HG03135 (cell line): Measurements from ENCODE around the gene SRRM5.
"Not testable (repeated sequence)": the region's sequence is repeated elsewhere in the genome, so short reads cannot be mapped to it uniquely, and the experiment has no call there.

Source experiments
- ATAC-seq: cut with Tn5 transposase; IDR thresholded peaks from one replicate; pipeline ENCODE4 v1.9.1; 2021; ENCODE audit warnings: mild to moderate bottlenecking, moderate library complexity; ENCODE audit not compliant: unreplicated experiment

Gene SRRM5

GRCh38 chr19:43611788-43612187 is at the start of gene SRRM5:
Gene SRRM5 (plus strand): TSS chr19:43612088. CDS start chr19:43612122, 34 bp downstream.
- no peak for ATAC-seq

- ATAC-seq: no peak
Observed at GRCh38 chr19:43562226-43562697, 49.6 kb upstream of the SRRM5 start.

- peak; percentile 73 for ATAC-seq
Observed at GRCh38 chr19:43562698-43563241, 49.1 kb upstream of the SRRM5 start.

- no peak for ATAC-seq
Observed at GRCh38 chr19:43563816-43564457, 48.0 kb upstream of the SRRM5 start.

- no peak for ATAC-seq
Observed at GRCh38 chr19:43564800-43565199, 47.1 kb upstream of the SRRM5 start.

- no peak for ATAC-seq
Observed at GRCh38 chr19:43569657-43570056, 42.2 kb upstream of the SRRM5 start.

- no peak for ATAC-seq
Observed at GRCh38 chr19:43570174-43570791, 41.6 kb upstream of the SRRM5 start.

- ATAC-seq: no peak
Observed at GRCh38 chr19:43572171-43572588, 39.7 kb upstream of the SRRM5 start.

- no peak for ATAC-seq
Observed at GRCh38 chr19:43574424-43575155, 37.3 kb upstream of the SRRM5 start.

GRCh38 chr19:43575156-43575950 is 36.5 kb upstream of the SRRM5 start, which contains the start of the genes PINLYP and XRCC1:
Gene PINLYP (plus strand): TSS chr19:43575801. CDS start chr19:43577192, 1,391 bp downstream.
Gene XRCC1 (minus strand): TSS chr19:43575527. CDS start chr19:43575458, 69 bp downstream.
- ATAC-seq: peak; percentile 97

GRCh38 chr19:43575955-43576878 is 35.7 kb upstream of the SRRM5 start:
- no peak for ATAC-seq

- ATAC-seq: no peak
Observed at GRCh38 chr19:43578787-43579186, 33.1 kb upstream of the SRRM5 start.

- no peak for ATAC-seq
Observed at GRCh38 chr19:43581467-43581866, 30.4 kb upstream of the SRRM5 start.

- ATAC-seq: no peak
Observed at GRCh38 chr19:43582495-43582894, 29.4 kb upstream of the SRRM5 start.

GRCh38 chr19:43584484-43584883 is 27.4 kb upstream of the SRRM5 start:
- ATAC-seq: no peak

GRCh38 chr19:43586346-43586745 is 25.5 kb upstream of the SRRM5 start:
- ATAC-seq: no peak

GRCh38 chr19:43587029-43587428 is 24.9 kb upstream of the SRRM5 start:
- ATAC-seq: not testable (repeated sequence)

GRCh38 chr19:43589277-43589676 is 22.6 kb upstream of the SRRM5 start:
- ATAC-seq: no peak

GRCh38 chr19:43589678-43590077 is 22.2 kb upstream of the SRRM5 start:
- ATAC-seq: no peak
